ENCODE data around the gene ASIC1. TPM values are rescaled to one million over a fixed set of nuclear protein-coding genes. Genes with fewer than 3 reads are reported as not detected.

The ASIC1 gene
- total RNA-seq, 2 experiments from 2014 or later, result 0.59 TPM; not detected in 1

DNA sequence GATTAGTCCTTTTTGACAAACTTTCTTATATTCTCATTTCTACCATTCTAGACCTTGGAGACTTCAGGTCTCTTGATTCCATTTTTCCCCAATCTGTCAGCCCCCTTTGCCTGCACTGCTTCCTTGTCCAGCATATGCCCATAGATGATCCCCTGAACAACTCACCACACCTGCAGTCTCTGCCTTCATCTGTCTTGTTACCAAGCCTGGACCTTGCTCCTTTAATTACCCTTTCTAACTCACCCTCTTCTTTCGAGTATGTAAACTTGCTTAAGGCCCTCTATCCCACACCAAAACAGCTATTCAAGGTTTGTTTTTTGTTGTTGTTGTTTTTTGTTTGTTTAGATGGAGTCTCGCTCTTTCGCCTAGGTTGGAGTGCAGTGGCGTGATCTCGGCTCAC, 64.2 kb downstream of the ASIC1 start:
- H3K9me2 ChIP-seq (ENCODE audit: insufficient read depth, low read length), result no peaks in the 10 kb centered on the region
- no peak for DNase-seq (ENCODE audit: low spot score)
- H3K4me3 ChIP-seq (ENCODE audit: low read depth, low read length, poor library complexity, severe bottlenecking), result no peak overlapping the region
- H3K27ac ChIP-seq (ENCODE audit: low read depth, low read length, poor library complexity, severe bottlenecking), result no peak overlapping the region
- H3K79me2 ChIP-seq (ENCODE audit: insufficient read depth, low read depth, low read length), result peaks cover 17% of the 10 kb centered on the region; the same call in 1 of the 2 replicates
- H4K20me1 ChIP-seq (ENCODE audit: insufficient read depth, low read length), result 0 out of 2 replicates have a peak, but pooled peaks cover 4% of the 10 kb centered on the region
- no TSS peak for BruUV-seq (replicated peaks)
- no peaks in the 10 kb centered on the region for H3K9me3 ChIP-seq (ENCODE audit: low read length)
- H2AFZ ChIP-seq (ENCODE audit: low read length), result no peak overlapping the region
- ChIA-PET POLR2A (interaction anchor here (1.2 kb wide), 1 partner anchor 11 kb away, joined by 4 read pairs; no protein-coding TSS in a partner anchor), CTCF (ENCODE audit: unreplicated experiment) (interaction anchor here (1.0 kb wide), 2 partner anchors 8 to 12 kb away, joined by 4 read pairs; no protein-coding TSS in a partner anchor)
- peaks cover 6% of the 10 kb centered on the region for H3K4me1 ChIP-seq (ENCODE audit: insufficient read depth, low read length, poor library complexity, severe bottlenecking)
- no peak for TF ChIP-seq EZH2phosphoT487 (IDR thresholded peaks at IDR 0.05; ENCODE audit: borderline replicate concordance, low read depth, low read length)
- TF ChIP-seq, protein P1, sequence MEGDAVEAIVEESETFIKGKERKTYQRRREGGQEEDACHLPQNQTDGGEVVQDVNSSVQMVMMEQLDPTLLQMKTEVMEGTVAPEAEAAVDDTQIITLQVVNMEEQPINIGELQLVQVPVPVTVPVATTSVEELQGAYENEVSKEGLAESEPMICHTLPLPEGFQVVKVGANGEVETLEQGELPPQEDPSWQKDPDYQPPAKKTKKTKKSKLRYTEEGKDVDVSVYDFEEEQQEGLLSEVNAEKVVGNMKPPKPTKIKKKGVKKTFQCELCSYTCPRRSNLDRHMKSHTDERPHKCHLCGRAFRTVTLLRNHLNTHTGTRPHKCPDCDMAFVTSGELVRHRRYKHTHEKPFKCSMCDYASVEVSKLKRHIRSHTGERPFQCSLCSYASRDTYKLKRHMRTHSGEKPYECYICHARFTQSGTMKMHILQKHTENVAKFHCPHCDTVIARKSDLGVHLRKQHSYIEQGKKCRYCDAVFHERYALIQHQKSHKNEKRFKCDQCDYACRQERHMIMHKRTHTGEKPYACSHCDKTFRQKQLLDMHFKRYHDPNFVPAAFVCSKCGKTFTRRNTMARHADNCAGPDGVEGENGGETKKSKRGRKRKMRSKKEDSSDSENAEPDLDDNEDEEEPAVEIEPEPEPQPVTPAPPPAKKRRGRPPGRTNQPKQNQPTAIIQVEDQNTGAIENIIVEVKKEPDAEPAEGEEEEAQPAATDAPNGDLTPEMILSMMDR (conservative IDR thresholded peaks at IDR 0.05; ENCODE audit: low read length), result no peak
- peaks cover 85% of the 10 kb centered on the region for H3K36me3 ChIP-seq (ENCODE audit: insufficient read depth, low read length)
- H3K4me2 ChIP-seq (ENCODE audit: low read length), result no peak overlapping the region
- intact Hi-C loops (cut with micrococcal nuclease; ENCODE audit: unreplicated experiment), result no loop called here

DNA sequence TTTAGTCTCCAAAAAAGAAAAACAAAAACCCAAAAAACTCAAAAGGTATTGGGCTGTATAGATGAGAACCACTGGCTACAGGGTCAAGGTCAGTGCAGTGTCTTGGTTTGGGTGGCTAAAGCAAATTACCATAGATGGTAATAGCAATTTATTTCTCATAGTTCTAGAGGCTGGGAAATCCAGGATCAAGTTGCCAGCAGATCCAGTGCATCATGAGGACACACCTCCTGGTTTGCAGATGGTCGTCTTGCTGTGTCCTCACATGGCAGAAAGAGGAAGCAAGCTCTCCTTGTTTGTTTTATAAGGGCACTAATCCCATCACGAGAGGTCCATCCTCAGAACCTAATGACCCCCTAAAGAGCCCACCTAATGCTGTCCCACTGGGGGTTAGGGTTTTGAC, 65.8 kb downstream of the ASIC1 start:
- H3K36me3 ChIP-seq (ENCODE audit: insufficient read depth, low read length), result peaks cover 90% of the 10 kb centered on the region
- H4K20me1 ChIP-seq (ENCODE audit: insufficient read depth, low read length), result 0 out of 2 replicates have a peak, but pooled peaks cover 4% of the 10 kb centered on the region
- no peak overlapping the region for H2AFZ ChIP-seq (ENCODE audit: low read length)
- no peak for DNase-seq (ENCODE audit: low spot score)
- H3K4me3 ChIP-seq (ENCODE audit: low read depth, low read length, poor library complexity, severe bottlenecking), result no peak overlapping the region
- H3K9me3 ChIP-seq (ENCODE audit: low read length), result no peaks in the 10 kb centered on the region
- peaks cover 8% of the 10 kb centered on the region; the same call in 1 of the 2 replicates for H3K79me2 ChIP-seq (ENCODE audit: insufficient read depth, low read depth, low read length)
- TF ChIP-seq EZH2phosphoT487 (IDR thresholded peaks at IDR 0.05; ENCODE audit: borderline replicate concordance, low read depth, low read length), result no peak
- TF ChIP-seq, protein P1 (conservative IDR thresholded peaks at IDR 0.05; ENCODE audit: low read length), result no peak
- no peak overlapping the region for H3K4me2 ChIP-seq (ENCODE audit: low read length)
- H3K4me1 ChIP-seq (ENCODE audit: insufficient read depth, low read length, poor library complexity, severe bottlenecking), result peaks cover 6% of the 10 kb centered on the region
- ChIA-PET CTCF (ENCODE audit: unreplicated experiment) (interaction anchor here (0.6 kb wide), 1 partner anchor 199 kb away, joined by 3 read pairs; no protein-coding TSS in a partner anchor), POLR2A (interaction anchor here (0.5 to 2.4 kb wide), 2 partner anchors 11 to 752 kb away, joined by 4 to 11 read pairs; partner anchors contain the start of gene COX14)
- no TSS peak for BruUV-seq (replicated peaks)
- H3K9me2 ChIP-seq (ENCODE audit: insufficient read depth, low read length), result no peaks in the 10 kb centered on the region
- intact Hi-C loops (cut with micrococcal nuclease; ENCODE audit: unreplicated experiment), result no loop called here
- H3K27ac ChIP-seq (ENCODE audit: low read depth, low read length, poor library complexity, severe bottlenecking), result no peak overlapping the region

DNA sequence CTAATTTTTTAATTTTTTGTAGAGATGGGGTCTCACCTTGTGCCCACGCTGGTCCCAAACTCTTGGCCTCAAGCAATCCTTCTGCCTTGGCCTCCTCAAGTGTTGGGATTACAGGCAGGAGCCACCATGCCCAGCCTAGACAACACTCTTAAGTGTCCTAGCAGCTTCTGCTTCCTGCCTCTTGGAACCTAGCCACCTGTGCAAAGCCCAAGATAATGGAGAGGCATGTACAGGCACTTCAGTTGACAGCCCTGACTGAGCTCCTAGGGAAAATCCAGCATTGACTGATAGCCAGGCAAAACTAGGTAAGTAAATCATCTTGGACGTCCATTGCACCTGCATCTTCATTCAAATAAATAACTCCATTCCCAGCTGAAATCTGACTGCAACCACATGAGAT, 70.2 kb downstream of the ASIC1 start:
- Histone ChIP-seq H3K79me2 (ENCODE audit: insufficient read depth, low read depth, low read length) (no peaks in the 10 kb centered on the region), H3K4me1 (ENCODE audit: insufficient read depth, low read length, poor library complexity, severe bottlenecking) (peaks cover 6% of the 10 kb centered on the region), H3K9me3 (ENCODE audit: low read length) (no peaks in the 10 kb centered on the region), H3K4me3 (ENCODE audit: low read depth, low read length, poor library complexity, severe bottlenecking) (no peak overlapping the region), H2AFZ (ENCODE audit: low read length) (no peak overlapping the region), H3K9me2 (ENCODE audit: insufficient read depth, low read length) (no peaks in the 10 kb centered on the region), H3K4me2 (ENCODE audit: low read length) (no peak overlapping the region), H4K20me1 (ENCODE audit: insufficient read depth, low read length) (0 out of 2 replicates have a peak, but pooled peaks cover 4% of the 10 kb centered on the region), H3K36me3 (ENCODE audit: insufficient read depth, low read length) (peaks cover 82% of the 10 kb centered on the region), H3K27ac (ENCODE audit: low read depth, low read length, poor library complexity, severe bottlenecking) (no peak overlapping the region)
- TF ChIP-seq, protein P1 (conservative IDR thresholded peaks at IDR 0.05; ENCODE audit: low read length), result no peak
- no peak for TF ChIP-seq EZH2phosphoT487 (IDR thresholded peaks at IDR 0.05; ENCODE audit: borderline replicate concordance, low read depth, low read length)
- DNase-seq (ENCODE audit: low spot score), result no peak
- intact Hi-C loops (cut with micrococcal nuclease; ENCODE audit: unreplicated experiment), result no loop called here
- ChIA-PET POLR2A (interaction anchor here (0.6 to 2.6 kb wide), 7 partner anchors 11 to 518 kb away, joined by 3 to 17 read pairs (median 3); partner anchors contain the start of genes COX14 and SMARCD1), CTCF (ENCODE audit: unreplicated experiment) (interaction anchor here (1.3 kb wide), 1 partner anchor 17 kb away, joined by 5 read pairs; no protein-coding TSS in a partner anchor)
- no TSS peak for BruUV-seq (replicated peaks)

Measured in OCI-LY7 (cell line).